ENCODE results near the gene CLIC1.

Gene CLIC1

GRCh38 chr6:31737991-31738979 lies 2.0 kb upstream of the CLIC1 start:
- DNase-seq: peak; percentile 54 to 55

GRCh38 chr6:31737315-31737990 lies 1.1 kb upstream of the CLIC1 start:
- no peak for DNase-seq

- no peak for DNase-seq
These were observed 511 bp upstream of the CLIC1 start for GRCh38 chr6:31736768-31737314.

GRCh38 chr6:31734821-31735406 lies 1.4 kb downstream of the CLIC1 start:
- peak; percentile 32 to 33 for DNase-seq

- no peak for DNase-seq
These were observed 2.0 kb downstream of the CLIC1 start for GRCh38 chr6:31734247-31734820.

- no peak for DNase-seq
These were observed 2.6 kb downstream of the CLIC1 start for GRCh38 chr6:31733734-31734133.

- no peak for DNase-seq
These were observed 4.3 kb downstream of the CLIC1 start for GRCh38 chr6:31732029-31732428.

GRCh38 chr6:31730631-31731086 lies 5.7 kb downstream of the CLIC1 start:
- no peak for DNase-seq

GRCh38 chr6:31729979-31730630 lies 6.2 kb downstream of the CLIC1 start:
- peak; percentile 39 to 42 for DNase-seq

GRCh38 chr6:31729515-31729978 lies 6.8 kb downstream of the CLIC1 start:
- peak; percentile 75 to 77 for DNase-seq

- no peak for DNase-seq
These were observed 7.4 kb downstream of the CLIC1 start, which contains the start of gene DDAH2 for GRCh38 chr6:31728767-31729514. TSS of gene DDAH2 (minus strand) at chr6:31729299. CDS start at chr6:31729161, 138 bp downstream.

GRCh38 chr6:31727717-31728671 lies 8.3 kb downstream of the CLIC1 start:
- no peak for DNase-seq

GRCh38 chr6:31727034-31727716 lies 9.2 kb downstream of the CLIC1 start:
- DNase-seq: no peak

GRCh38 chr6:31725502-31726350 lies 10.6 kb downstream of the CLIC1 start:
- no peak for DNase-seq

GRCh38 chr6:31723980-31724691 lies 12.2 kb downstream of the CLIC1 start:
- DNase-seq: no peak

- DNase-seq: no peak
These were observed 12.9 kb downstream of the CLIC1 start, which contains the start of gene MPIG6B for GRCh38 chr6:31723245-31723979. TSS of gene MPIG6B (plus strand) at chr6:31723373. CDS start at chr6:31723384, 11 bp downstream.

- no peak for DNase-seq
These were observed 14.2 kb downstream of the CLIC1 start for GRCh38 chr6:31722173-31722572.
